GM19240 (cell line): ENCODE results near the gene PILRB.
A peak's percentile ranks its signal among the peaks of the same experiment; 100 is the strongest.
"Not testable (repeated sequence)": the region's sequence is repeated elsewhere in the genome, so short reads cannot be mapped to it uniquely, and the experiment has no call there.

ENCODE experiments used
- DNase-seq: peaks from one replicate; pipeline ENCODE4 v3.0.0; 2011; ENCODE audit warnings: low spot score; ENCODE audit not compliant: insufficient read length

PILRB gene

GRCh38 chr7:100373870-100374598 lies 16.1 kb downstream of the PILRB start:
- not testable (repeated sequence) for DNase-seq

DNA sequence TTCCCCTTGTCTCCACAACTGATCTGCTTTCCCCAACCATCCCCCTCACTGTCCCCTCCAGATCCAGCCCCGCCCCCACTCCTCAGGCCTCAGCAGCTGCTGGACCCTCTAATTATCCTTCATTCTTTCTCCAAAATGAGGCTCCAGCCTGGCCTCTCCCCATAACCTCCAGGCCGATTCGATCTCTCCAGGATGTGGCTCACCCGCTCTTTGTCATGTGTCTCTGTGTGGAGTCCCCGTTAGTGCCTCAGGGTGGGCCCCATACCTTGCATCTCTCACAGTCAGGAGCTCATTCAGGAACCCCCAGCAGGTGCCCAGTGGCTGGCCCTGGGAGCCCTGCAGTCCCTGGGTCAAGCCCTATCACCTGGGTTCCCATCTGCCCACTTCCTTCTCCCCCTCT lies 16.7 kb downstream of the PILRB start:
- no peak for DNase-seq

- DNase-seq: no peak
Observed at GRCh38 chr7:100376066-100376465, 18.1 kb downstream of the PILRB start.

- no peak for DNase-seq
Observed at GRCh38 chr7:100378114-100378755, 20.3 kb downstream of the PILRB start.

GRCh38 chr7:100380196-100380595 lies 22.3 kb downstream of the PILRB start:
- DNase-seq: no peak

DNA sequence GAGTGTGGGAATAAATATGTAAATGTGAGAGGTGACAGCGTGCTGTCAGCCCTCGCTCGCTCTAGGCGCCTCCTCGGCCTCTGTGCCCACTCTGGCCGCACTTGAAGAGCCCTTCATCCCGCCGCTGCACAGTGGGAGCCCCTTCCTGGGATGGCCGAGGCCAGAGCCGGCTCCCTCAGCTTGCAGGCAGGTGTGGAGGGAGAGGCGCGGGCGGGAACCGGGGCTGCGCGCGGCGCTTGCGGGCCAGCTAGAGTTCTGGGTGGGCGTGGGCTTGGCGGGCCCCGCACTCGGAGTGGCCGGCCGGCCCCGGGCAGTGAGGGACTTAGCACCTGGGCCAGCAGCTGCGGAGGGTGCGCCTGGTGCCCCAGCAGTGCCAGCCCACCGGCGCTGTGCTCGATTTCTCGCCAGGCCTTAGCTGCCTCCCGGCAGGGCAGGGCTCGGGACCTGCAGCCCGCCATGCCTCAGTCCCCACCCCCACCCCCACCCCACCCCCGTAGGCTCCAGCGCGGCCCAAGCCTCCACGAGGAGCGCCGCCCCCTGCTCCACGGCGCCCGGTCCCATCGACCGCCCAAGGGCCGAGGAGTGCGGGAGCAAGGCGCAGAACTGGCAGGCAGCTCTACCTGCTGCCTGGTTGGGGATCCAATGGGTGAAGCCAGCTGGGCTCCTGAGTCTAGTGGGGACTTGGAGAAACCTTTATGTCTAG lies 23.8 kb downstream of the PILRB start:
- DNase-seq: not testable (repeated sequence)

GRCh38 chr7:100382234-100382853 lies 24.4 kb downstream of the PILRB start:
- DNase-seq: not testable (repeated sequence)

DNA sequence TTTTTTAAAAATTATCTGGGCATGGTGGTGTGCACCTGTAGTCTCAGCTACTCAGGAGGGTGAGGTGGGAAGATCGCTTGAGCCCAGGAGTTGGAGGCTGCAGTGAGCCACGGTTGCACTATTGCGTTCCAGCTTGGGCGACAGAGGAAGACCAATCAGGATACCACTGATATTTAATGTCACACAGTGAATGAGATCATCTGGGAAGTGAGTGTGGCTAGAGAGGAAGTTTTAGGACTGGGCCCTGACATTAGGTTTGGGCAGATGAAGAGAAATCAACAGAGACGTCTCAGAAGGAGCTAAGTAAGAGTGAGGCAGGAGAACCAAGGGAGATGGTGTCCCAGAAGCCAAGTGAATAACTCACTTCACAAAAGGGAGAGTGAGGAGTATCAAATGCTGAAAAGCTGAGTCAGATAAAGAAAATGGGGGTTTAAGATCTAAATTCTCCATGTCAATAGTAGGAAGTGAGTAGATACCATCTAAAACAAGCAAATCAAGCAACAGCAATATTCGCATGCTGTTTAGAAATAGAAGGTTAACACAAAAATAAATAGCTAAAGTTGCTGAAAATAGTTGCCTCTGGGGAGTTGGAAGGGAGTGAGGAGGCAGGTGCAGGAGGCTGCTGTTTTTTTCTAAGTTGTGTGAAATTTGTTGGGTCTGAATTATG lies 26.8 kb downstream of the PILRB start:
- no peak for DNase-seq

DNA sequence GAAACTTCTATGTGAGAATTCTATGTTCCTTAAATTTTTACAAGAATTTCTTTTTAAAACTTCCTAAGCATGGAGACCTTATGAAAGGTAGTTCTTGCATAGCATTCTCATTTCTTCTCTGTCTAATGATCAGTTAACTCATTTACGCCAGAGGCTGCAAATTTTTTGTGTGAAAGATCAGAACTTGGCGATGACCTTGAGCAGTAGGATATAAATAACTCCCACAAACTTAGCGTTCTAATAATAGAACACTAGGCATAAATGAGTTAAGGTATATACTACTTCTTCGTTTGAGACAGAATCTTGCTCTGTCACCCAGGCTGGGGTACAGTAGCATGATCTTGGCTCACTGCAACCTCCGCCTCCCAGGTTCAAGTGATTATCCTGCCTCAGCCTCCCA lies 29.0 kb downstream of the PILRB start:
- no peak for DNase-seq

DNA sequence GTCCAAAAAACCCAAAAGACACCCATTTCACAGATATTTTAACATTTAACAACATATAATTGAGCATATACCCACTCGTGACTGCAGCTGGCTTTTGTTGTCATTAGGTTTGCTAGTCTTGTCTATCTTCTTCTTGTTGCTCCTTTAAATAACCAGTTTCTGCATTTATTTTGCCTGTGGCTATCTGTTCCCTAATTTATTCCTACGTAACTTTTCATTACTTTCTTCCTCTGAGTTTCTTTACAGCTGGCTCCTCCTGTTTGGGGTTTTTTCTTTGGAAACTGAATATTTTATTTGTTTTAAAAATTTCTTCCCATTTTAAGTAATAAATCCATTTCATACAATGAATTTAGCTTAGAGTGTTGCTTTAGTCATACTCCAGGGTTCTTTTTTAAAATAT lies 29.8 kb downstream of the PILRB start:
- no peak for DNase-seq

DNA sequence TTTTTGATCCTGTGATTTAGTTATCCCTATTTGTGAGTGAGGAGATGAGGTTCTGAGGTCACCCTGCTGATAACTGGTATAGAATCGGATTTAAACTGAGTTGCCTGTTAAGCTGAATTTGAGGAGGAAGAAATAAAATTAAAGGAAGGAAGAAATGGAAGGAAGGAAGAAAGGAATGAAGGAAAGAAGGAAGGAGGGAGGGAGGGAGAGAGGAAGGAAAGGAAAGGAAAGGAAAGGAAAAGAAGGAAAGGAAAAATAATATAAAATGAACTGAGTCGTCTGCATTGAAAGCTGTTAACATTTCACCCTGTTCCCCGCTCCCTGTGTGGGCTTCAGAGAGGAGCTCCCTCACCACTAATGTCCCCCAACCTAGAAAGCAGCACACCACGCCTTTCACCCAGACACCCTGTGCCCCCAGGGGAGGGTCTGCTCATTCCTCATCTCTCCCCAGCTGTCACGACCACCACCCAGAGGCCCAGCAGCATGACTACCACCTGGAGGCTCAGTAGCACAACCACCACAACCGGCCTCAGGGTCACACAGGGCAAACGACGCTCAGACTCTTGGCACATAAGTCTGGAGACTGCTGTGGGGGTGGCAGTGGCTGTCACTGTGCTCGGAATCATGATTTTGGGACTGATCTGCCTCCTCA lies 31.6 kb downstream of the PILRB start:
- DNase-seq: no peak

- DNase-seq: no peak
Observed at GRCh38 chr7:100390286-100391009, 32.5 kb downstream of the PILRB start.

- no peak for DNase-seq
Observed at GRCh38 chr7:100393233-100393905, 35.5 kb downstream of the PILRB start.

DNA sequence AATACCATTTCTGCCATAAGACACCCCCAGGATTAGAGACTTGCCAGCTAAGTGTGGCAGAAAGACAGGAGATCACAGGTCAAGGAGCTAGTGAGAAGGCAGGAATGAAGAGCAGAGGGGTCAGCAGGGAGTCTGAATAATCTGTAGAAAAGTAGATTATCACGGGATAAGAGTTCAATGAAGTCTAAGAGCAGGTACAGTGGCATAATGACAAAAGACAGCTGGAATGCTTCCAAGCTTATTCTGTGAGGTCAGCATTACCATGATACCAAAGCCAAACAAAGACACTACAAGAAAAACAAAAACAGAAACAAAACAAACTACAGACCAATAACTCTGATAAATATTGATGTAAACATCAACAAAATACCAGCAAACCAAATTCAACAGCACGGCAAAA lies 36.2 kb downstream of the PILRB start:
- no peak for DNase-seq

- DNase-seq: peak; percentile 50
Observed at GRCh38 chr7:100396421-100396982, 38.6 kb downstream of the PILRB start.

DNA sequence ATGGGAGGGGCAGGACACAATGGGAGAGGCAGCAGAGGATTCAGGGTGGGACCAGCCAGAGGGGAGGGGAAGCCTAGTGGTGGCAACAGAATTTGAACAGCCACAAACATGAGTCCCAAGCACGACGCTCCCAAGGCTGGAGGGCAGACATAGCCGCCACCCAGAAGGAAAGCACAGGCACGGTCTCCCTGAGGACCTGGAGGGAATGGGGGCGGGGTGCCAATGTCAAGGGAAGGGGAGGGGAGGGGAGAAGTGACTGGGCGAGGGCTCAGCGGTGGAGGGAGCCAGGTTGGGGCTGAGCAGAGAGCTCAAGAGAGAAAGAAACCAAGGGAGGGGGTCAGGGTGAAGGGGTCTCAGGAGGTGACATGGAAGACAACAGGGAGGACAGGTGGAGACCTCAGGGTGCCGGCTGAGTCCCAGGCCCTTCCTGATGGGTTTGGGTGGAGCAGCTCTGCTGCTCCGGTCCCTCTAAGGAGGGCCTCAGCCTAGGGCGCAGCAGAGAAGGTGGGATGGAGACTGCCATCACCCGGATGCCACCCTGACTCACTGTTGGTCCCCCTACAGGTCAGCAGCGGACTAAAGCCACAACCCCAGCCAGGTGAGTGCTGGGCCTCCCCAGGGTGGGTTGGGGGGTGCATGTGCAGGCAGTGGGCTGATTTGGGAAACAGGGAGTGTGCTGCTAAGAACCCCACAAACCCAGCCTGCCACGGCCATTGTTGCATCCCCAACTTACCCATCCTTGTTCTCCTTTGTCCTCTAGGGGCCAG lies 39.6 kb downstream of the PILRB start:
- DNase-seq: no peak

- no peak for DNase-seq
Observed at GRCh38 chr7:100398239-100398638, 40.3 kb downstream of the PILRB start.

DNA sequence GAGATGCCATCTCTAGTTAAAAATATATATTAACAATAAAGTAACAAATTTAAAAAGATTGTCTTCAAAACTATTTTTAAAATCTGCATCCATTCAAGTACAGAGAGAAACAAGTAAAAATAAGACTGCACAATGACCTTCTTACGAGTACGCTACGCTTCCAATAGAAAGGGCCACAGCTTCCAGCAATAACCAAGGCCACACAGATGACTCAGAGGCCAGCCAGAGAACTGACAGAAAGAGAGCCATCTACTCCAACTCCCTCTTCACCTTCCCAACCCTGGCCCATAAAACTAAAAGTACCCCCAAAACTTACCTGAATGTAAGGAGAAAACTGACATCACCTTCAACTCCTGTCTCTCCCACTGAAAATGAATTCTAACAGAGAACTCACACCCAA lies 42.1 kb downstream of the PILRB start:
- DNase-seq: no peak

DNA sequence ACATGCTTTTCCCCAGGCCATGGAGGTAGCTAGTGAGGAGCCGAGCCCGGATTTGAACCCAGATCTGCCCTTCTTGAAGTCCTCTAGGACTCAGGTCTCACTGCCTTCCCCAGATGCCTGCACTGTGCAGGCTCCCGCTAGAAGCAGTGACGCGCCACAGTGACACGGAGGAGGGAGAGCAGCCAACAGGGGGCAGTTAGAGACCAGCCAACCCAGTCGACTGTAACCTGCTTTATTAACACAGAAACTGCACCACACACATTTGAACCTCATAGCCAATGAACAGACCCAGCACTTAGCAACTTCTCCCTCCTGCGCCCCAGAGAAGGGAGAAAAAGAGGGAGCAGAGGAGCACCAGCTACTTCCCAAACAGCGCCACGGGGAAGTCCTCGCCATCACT lies 42.7 kb downstream of the PILRB start:
- DNase-seq: no peak
